ENCODE data around the gene MTSS2.

MTSS2 gene

GRCh38 chr16:70670175-70670574 is 15.7 kb downstream of the MTSS2 start:
- no peak overlapping the region for H3K9ac ChIP-seq (ENCODE audit: low read length)

GRCh38 chr16:70665806-70666735 is 19.8 kb downstream of the MTSS2 start:
- H3K4me1 ChIP-seq (ENCODE audit: control insufficient read depth, low read depth, low read length), result no peaks in the 10 kb centered on the region
- H3K36me3 ChIP-seq (ENCODE audit: control insufficient read depth, low read depth, low read length), result peaks cover 8% of the 10 kb centered on the region
- H3K4me3 ChIP-seq (ENCODE audit: low read length), result no peak overlapping the region
- H3K27ac ChIP-seq (ENCODE audit: low read length), result no peak overlapping the region
- H3K9ac ChIP-seq (ENCODE audit: low read length), result no peak overlapping the region
- no peaks in the 10 kb centered on the region for H3K9me3 ChIP-seq (ENCODE audit: control insufficient read depth, low read depth, low read length)
- H3K27me3 ChIP-seq (ENCODE audit: control insufficient read depth, insufficient read depth, low read length), result no peaks in the 10 kb centered on the region

More at GRCh38 chr16:70670175-70670574, 15.7 kb downstream of the MTSS2 start:
- Histone ChIP-seq H3K4me1 (ENCODE audit: control insufficient read depth, low read depth, low read length) (no peaks in the 10 kb centered on the region), H3K36me3 (ENCODE audit: control insufficient read depth, low read depth, low read length) (peaks cover 8% of the 10 kb centered on the region), H3K27me3 (ENCODE audit: control insufficient read depth, insufficient read depth, low read length) (no peaks in the 10 kb centered on the region), H3K27ac (ENCODE audit: low read length) (no peak overlapping the region), H3K4me3 (ENCODE audit: low read length) (no peak overlapping the region), H3K9me3 (ENCODE audit: control insufficient read depth, low read depth, low read length) (no peaks in the 10 kb centered on the region)

- H3K27me3 ChIP-seq (ENCODE audit: control insufficient read depth, insufficient read depth, low read length), result no peaks in the 10 kb centered on the region
- no peak overlapping the region for H3K27ac ChIP-seq (ENCODE audit: low read length)
- peaks cover 4% of the 10 kb centered on the region for H3K36me3 ChIP-seq (ENCODE audit: control insufficient read depth, low read depth, low read length)
- no peaks in the 10 kb centered on the region for H3K9me3 ChIP-seq (ENCODE audit: control insufficient read depth, low read depth, low read length)
- no peak overlapping the region for H3K4me3 ChIP-seq (ENCODE audit: low read length)
- no peak overlapping the region for H3K9ac ChIP-seq (ENCODE audit: low read length)
- no peaks in the 10 kb centered on the region for H3K4me1 ChIP-seq (ENCODE audit: control insufficient read depth, low read depth, low read length)
Observed at GRCh38 chr16:70665113-70665694, 20.6 kb downstream of the MTSS2 start.

- no peak overlapping the region for H3K4me3 ChIP-seq (ENCODE audit: low read length)
- H3K4me1 ChIP-seq (ENCODE audit: control insufficient read depth, low read depth, low read length), result no peaks in the 10 kb centered on the region
- H3K27me3 ChIP-seq (ENCODE audit: control insufficient read depth, insufficient read depth, low read length), result no peaks in the 10 kb centered on the region
- peaks cover 3% of the 10 kb centered on the region for H3K36me3 ChIP-seq (ENCODE audit: control insufficient read depth, low read depth, low read length)
- no peak overlapping the region for H3K9ac ChIP-seq (ENCODE audit: low read length)
- H3K27ac ChIP-seq (ENCODE audit: low read length), result no peak overlapping the region
- H3K9me3 ChIP-seq (ENCODE audit: control insufficient read depth, low read depth, low read length), result no peaks in the 10 kb centered on the region
Observed at GRCh38 chr16:70664325-70665112, 21.3 kb downstream of the MTSS2 start.

- H3K9ac ChIP-seq (ENCODE audit: low read length), result no peak overlapping the region
- H3K27ac ChIP-seq (ENCODE audit: low read length), result no peak overlapping the region
- H3K36me3 ChIP-seq (ENCODE audit: control insufficient read depth, low read depth, low read length), result peaks cover 3% of the 10 kb centered on the region
Observed at GRCh38 chr16:70663524-70664324, 22.1 kb downstream of the MTSS2 start.

GRCh38 chr16:70662991-70663523 is 22.8 kb downstream of the MTSS2 start:
- Histone ChIP-seq H3K4me3 (ENCODE audit: low read length) (no peak overlapping the region), H3K27ac (ENCODE audit: low read length) (no peak overlapping the region), H3K4me1 (ENCODE audit: control insufficient read depth, low read depth, low read length) (no peaks in the 10 kb centered on the region), H3K9ac (ENCODE audit: low read length) (no peak overlapping the region), H3K36me3 (ENCODE audit: control insufficient read depth, low read depth, low read length) (peaks cover 3% of the 10 kb centered on the region), H3K27me3 (ENCODE audit: control insufficient read depth, insufficient read depth, low read length) (no peaks in the 10 kb centered on the region), H3K9me3 (ENCODE audit: control insufficient read depth, low read depth, low read length) (no peaks in the 10 kb centered on the region)

More at GRCh38 chr16:70663524-70664324, 22.1 kb downstream of the MTSS2 start:
- no peaks in the 10 kb centered on the region for H3K4me1 ChIP-seq (ENCODE audit: control insufficient read depth, low read depth, low read length)
- H3K27me3 ChIP-seq (ENCODE audit: control insufficient read depth, insufficient read depth, low read length), result no peaks in the 10 kb centered on the region
- H3K9me3 ChIP-seq (ENCODE audit: control insufficient read depth, low read depth, low read length), result no peaks in the 10 kb centered on the region
- H3K4me3 ChIP-seq (ENCODE audit: low read length), result no peak overlapping the region

- Histone ChIP-seq H3K4me1 (ENCODE audit: control insufficient read depth, low read depth, low read length) (no peaks in the 10 kb centered on the region), H3K9me3 (ENCODE audit: control insufficient read depth, low read depth, low read length) (no peaks in the 10 kb centered on the region), H3K36me3 (ENCODE audit: control insufficient read depth, low read depth, low read length) (peaks cover 3% of the 10 kb centered on the region), H3K9ac (ENCODE audit: low read length) (no peak overlapping the region), H3K4me3 (ENCODE audit: low read length) (no peak overlapping the region), H3K27me3 (ENCODE audit: control insufficient read depth, insufficient read depth, low read length) (no peaks in the 10 kb centered on the region), H3K27ac (ENCODE audit: low read length) (no peak overlapping the region)
Observed at GRCh38 chr16:70661918-70662641, 23.8 kb downstream of the MTSS2 start.

- no peak overlapping the region for H3K9ac ChIP-seq (ENCODE audit: low read length)
- H3K27me3 ChIP-seq (ENCODE audit: control insufficient read depth, insufficient read depth, low read length), result no peaks in the 10 kb centered on the region
- peaks cover 3% of the 10 kb centered on the region for H3K36me3 ChIP-seq (ENCODE audit: control insufficient read depth, low read depth, low read length)
- no peaks in the 10 kb centered on the region for H3K9me3 ChIP-seq (ENCODE audit: control insufficient read depth, low read depth, low read length)
- H3K27ac ChIP-seq (ENCODE audit: low read length), result no peak overlapping the region
- H3K4me3 ChIP-seq (ENCODE audit: low read length), result no peak overlapping the region
- H3K4me1 ChIP-seq (ENCODE audit: control insufficient read depth, low read depth, low read length), result no peaks in the 10 kb centered on the region
Observed at GRCh38 chr16:70661534-70661917, 24.3 kb downstream of the MTSS2 start.

- Histone ChIP-seq H3K9me3 (ENCODE audit: control insufficient read depth, low read depth, low read length) (no peaks in the 10 kb centered on the region), H3K4me1 (ENCODE audit: control insufficient read depth, low read depth, low read length) (no peaks in the 10 kb centered on the region), H3K9ac (ENCODE audit: low read length) (no peak overlapping the region), H3K36me3 (ENCODE audit: control insufficient read depth, low read depth, low read length) (peaks cover 3% of the 10 kb centered on the region), H3K27me3 (ENCODE audit: control insufficient read depth, insufficient read depth, low read length) (no peaks in the 10 kb centered on the region), H3K27ac (ENCODE audit: low read length) (no peak overlapping the region), H3K4me3 (ENCODE audit: low read length) (no peak overlapping the region)
Observed at GRCh38 chr16:70660672-70661350, 25.0 kb downstream of the MTSS2 start.
